Activated CD8-positive, alpha-beta memory T cell treated with anti-CD3 and anti-CD28 coated beads, Interleukin-2, amount 50 U/mL, for 4 hours (primary cell): ENCODE measurements around the gene CUBN.
A peak's percentile ranks its signal among the peaks of the same experiment; 100 is the strongest.

ENCODE experiments used
- DNase-seq: peaks from one replicate; pipeline ENCODE4 v3.0.0-alpha.2; 2020

CUBN gene

GRCh38 chr10:16905320-16905719 lies 224.3 kb downstream of the CUBN start:
- DNase-seq, result no peak

DNA sequence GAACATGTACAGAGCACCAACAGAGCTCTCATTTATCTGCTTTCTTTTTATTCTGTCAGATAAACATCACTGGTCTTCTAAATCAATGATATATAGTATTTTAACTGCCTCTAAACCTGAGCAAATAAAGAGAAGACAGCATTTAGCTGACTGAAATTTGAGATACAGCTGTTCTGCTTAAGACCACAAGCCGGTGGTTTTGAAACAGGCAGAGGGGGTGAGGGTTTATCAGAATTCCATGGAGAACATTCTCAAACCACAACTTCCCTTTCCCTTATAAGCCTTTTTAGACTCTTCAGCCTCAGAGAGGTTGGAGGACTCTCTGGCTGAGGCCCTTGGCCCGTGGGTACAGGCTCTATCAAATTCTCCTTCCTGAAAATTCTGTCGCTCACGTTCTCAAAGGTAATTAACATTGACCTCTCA lies 225.0 kb downstream of the CUBN start:
- DNase-seq, result no peak

- no peak for DNase-seq
These were observed 225.6 kb downstream of the CUBN start for GRCh38 chr10:16904049-16904448.

DNA sequence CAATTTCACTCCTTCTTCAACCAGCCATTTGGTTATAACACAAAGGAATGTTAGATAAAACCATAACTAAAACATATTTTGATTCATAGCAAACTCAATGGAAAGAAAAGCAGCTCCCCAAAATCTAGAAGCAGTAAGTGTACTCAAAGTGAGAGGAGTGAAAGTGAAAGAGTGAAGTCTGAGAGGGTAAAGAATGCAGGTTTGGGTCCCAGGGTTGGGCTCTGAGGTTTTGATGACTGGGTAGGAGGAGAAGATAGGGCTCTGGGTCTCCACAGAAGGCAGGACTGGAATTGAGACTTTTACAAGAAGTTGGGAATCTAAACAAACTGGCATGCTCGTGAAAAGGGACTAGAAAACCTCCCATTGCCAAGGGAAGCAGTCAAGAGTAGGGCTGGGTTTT lies 227.0 kb downstream of the CUBN start:
- DNase-seq, result no peak

- no peak for DNase-seq
These were observed 228.5 kb downstream of the CUBN start for GRCh38 chr10:16901106-16901505.

DNA sequence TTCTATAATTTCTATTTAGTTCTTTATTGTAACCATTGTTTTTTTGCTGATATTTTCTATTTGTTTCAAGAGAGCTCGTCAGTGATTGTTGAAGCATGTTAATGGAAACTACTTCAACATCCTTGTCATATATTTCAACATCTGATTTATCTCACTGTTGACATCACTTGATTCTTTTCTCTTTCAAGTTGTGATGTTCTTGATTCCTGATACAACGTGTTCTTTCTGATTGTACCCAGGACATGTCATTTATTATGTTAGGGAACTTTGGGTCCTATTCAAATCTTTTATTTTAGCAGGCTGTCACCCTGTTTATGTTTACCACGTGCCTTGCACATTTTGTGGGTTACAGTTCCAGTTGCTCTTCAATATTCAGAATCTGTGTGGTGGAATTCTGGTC lies 232.6 kb downstream of the CUBN start:
- DNase-seq, result no peak

- no peak for DNase-seq
These were observed 234.8 kb downstream of the CUBN start for GRCh38 chr10:16894821-16895220.

DNA sequence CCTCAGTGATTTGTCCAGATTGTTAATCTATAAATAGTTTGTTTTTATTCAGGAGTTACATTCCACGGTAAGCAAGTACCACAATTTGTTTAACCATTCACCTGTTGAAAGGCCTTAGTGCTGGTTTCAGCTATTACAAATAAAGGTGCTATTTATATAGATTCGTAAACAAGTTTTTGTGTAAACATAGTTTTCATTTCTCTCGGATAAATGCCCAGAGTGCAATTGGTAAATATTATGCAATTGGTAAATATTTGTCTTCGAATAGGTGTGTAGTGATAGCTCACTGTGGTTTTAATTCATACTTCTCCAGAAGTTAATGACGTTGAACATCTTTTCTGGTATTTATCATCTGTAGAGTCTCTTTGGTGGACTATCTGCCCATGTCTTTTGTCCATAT lies 235.9 kb downstream of the CUBN start:
- no peak for DNase-seq

DNA sequence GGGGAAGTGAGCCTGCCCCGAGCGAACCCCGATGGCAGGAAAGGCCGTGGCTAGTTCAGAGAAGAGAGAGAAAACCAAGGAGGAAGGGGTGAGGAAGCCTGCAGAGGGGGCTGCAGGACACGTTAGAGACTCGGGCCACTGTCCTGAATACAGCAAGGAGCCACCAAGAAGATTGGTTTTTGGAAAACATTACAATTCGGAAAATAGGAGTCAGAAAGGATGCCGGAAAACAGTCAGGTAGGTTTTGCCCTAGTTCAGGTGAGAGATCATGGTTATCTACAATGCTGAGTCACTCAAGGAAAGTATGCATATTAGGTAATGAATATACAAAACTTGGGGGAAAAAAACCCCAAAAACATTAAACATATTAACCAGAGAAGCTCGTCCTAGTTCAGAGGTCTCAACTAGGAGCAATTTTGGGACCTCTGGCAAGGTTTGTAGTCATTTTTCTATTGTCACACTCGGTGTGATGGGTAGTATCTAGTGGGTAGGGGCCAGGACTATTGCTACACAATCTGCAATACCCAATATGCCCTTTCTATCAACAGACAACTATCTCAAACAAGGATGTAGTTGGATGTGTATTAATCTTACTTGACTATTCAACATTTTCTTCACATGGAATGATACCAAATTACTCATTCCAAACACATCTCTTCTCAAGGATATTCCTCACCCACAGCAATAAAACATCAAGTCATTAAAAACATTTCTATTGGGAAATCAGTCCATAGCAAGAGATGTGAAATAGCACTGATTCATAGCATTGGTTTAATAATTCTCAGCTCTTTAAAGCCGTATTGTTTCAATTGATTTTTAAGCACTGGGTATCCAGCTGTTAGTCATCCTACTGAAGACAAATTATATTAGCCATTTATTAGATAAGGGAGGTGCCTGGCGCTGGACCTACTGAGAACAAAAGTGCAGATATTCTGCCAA lies 238.0 kb downstream of the CUBN start:
- peak; percentile 55 for DNase-seq

DNA sequence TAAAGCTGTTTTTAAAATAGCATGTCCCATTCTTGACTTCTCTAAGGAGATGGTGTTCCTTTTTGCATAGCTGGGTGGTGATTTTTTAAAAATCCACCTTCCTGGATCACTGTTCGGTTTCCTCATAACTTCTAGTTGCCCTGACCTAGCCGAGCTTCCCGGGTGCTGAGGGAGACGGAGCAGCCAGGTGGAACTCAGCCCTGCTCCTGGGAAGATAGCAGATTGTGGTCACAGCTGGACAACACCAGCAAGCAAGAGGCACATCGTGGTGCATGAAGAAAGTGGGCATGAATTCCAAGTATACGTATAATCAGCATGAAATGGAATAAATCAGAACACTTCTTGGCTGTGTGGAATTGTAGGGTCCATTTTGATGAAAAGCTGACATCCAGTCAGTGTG lies 238.9 kb downstream of the CUBN start:
- DNase-seq, result no peak

GRCh38 chr10:16887565-16887964 lies 242.0 kb downstream of the CUBN start:
- DNase-seq, result no peak

- no peak for DNase-seq
These were observed 243.6 kb downstream of the CUBN start for GRCh38 chr10:16886031-16886430.

- DNase-seq, result no peak
These were observed 245.1 kb downstream of the CUBN start for GRCh38 chr10:16884497-16884896.

DNA sequence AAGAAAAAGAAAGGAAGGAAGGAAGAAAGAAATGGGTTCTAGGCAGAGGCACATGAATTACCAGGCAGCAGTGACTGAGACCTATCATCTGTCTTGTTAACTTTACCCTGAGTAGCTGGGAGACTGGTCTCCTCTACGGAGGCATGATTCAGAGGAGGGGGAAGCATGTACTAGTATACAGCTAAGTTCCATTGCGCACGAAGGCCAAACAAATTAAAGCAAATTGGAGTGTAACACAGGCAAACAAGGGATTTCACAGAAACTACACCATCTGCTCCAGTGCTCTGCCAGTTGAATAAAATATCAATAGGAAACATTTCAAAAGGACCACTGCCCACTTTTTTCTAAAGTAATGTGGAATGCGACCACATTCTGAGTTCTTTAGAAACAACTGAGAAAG lies 246.5 kb downstream of the CUBN start:
- no peak for DNase-seq

DNA sequence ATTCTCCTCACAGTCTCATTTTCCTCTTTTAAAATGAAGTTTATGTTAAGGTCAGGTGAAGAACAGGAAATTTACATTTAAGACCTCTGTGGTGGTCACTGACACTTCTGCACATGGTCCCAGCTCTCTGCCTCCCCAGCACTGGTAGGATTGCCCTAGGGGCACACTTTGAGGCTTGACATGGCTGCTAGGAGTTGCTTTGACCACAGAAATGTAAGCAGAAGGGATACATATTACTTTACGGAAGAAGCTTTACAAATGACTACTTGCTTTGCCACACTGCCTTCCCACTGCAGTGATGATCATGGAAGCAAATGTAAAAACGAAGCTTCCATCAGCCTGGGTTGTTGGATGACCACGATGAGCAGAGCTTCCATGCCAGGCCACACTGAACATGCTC lies 259.3 kb downstream of the CUBN start:
- no peak for DNase-seq

GRCh38 chr10:16867990-16868389 lies 261.6 kb downstream of the CUBN start:
- DNase-seq, result no peak

DNA sequence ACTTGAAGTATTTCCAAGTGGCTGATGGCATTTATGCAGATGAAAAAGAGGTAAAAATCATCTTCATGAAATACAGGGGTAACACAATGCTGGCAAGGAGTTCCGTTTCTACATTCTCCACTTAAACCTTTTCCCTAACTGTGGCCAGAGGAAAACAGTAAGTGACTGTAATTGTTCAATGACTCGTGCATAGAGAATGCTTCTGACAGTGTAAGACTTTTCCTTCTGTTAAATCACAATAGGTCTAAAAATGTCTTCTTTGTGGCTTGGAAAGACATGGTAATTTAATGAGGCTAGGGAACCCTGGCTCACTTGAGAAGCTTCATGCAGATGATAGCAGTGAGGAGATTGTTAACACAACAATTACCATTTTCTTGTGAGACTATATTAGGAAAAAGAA lies 262.1 kb downstream of the CUBN start:
- no peak for DNase-seq

DNA sequence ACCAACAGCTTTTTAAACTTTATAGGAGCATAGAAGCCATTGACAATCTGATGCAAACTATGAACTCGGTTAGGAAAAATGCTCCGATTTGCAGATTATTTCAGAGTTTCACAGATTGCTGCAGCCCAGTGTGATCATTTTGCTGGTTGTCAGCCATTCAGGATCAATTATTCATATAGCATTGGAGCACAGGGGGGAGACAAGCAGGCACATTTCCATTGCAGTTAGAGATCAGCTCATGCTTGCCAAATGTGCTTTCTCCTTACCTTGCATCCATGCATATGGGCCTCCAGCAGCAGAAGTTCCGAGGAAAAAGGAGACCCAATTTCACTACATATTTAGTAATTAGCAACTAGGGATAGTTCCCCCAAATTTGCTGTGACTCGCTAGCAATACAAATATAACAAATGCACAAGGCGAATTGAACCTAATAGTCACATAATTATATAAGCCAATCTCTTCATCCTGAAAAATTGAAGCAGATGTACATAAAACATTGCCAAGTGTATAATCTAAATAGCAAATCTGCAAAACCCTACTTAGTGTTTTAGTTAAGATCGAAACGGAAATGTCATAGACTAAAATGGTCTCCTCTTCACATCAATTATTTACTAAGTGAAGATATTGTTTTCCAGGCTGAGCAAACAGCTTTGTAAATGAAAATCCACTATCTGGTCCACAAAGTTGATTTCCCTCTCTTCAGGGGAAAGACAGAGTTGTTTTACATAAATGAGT lies 262.9 kb downstream of the CUBN start:
- no peak for DNase-seq

DNA sequence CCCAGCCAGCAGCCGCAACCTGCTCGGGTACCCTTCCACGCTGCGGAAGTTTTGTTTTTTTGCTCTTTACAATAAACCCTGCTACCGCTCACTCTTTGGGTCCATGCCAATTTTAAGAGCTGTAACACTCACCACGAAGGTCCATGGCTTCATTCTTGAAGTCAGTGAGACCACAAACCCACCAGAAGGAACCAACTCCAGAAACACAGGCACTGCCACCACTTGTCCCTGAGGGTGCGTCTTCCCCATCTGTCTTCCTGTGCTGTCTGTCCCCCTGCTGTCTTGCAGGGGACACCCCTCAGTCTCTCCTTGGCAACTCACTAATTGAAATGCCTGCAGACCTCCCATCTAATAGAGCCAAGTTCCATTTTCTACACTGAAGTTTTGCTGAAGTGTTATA lies 263.8 kb downstream of the CUBN start:
- no peak for DNase-seq

DNA sequence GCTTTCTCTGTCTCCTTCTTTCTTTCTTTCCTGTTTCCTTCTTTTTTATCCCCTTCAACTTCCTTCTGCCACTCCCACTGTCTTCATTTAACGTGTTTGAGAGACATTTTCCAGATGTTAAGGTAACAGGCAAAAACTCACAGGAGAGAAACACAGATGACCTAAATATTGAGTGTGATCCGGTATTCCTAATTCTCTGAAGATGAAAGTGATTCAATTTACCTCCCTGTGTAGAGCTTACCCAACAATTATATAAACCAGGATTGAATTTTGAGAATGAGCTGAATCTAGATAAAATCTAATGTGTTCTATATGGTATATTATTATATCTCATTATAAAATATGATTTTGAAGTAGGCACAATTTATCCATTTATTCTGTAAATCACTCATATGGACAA lies 265.8 kb downstream of the CUBN start:
- no peak for DNase-seq

GRCh38 chr10:16857419-16857818 lies 272.2 kb downstream of the CUBN start:
- DNase-seq, result no peak

- no peak for DNase-seq
These were observed 273.0 kb downstream of the CUBN start for GRCh38 chr10:16856567-16856966.

DNA sequence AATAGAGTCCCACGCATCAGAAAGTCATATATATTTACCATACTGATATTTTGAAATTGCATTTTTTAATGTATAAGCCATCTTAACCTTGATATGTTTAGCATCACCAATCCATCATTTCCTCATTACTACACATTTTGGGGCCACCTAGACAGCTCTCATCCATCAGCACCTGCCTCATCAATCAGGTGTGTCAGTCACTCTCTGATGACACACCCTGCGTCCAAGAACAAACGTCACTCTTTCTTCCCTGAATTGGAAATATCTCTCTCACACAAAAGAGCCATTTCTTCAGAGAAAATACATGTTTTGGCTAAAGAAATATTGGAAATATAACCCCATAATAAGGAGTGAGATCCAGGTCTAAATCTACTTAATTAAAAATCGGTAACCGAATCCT lies 273.5 kb downstream of the CUBN start:
- DNase-seq, result no peak

GRCh38 chr10:16854623-16855022 lies 275.0 kb downstream of the CUBN start:
- no peak for DNase-seq
